Measurements from ENCODE around the gene KIF19.

KIF19 gene

GRCh38 chr17:74328487-74328886 lies 2.5 kb downstream of the KIF19 start:
- Mint-ChIP-seq H3K4me3 (no peak overlapping the region), H3K36me3 (no peaks in the 10 kb centered on the region), H3K27me3 (peaks cover 4% of the 10 kb centered on the region), H3K27ac (no peak overlapping the region), H3K9me3 (no peaks in the 10 kb centered on the region), H3K4me1 (peaks cover 21% of the 10 kb centered on the region)

- peak overlapping the region; percentile 48 for H3K27ac Mint-ChIP-seq
- peak overlapping the region; percentile 30 for H3K4me3 Mint-ChIP-seq
- H3K27me3 Mint-ChIP-seq, result peaks cover 4% of the 10 kb centered on the region
- no peaks in the 10 kb centered on the region for H3K9me3 Mint-ChIP-seq
- H3K36me3 Mint-ChIP-seq, result no peaks in the 10 kb centered on the region
- H3K4me1 Mint-ChIP-seq, result peaks cover 21% of the 10 kb centered on the region
Measured at GRCh38 chr17:74329378-74329777, 3.4 kb downstream of the KIF19 start.

GRCh38 chr17:74330446-74330845 lies 4.4 kb downstream of the KIF19 start:
- no peak overlapping the region for H3K4me3 Mint-ChIP-seq
- H3K4me1 Mint-ChIP-seq, result peaks cover 21% of the 10 kb centered on the region
- H3K27me3 Mint-ChIP-seq, result peaks cover 4% of the 10 kb centered on the region
- H3K36me3 Mint-ChIP-seq, result no peaks in the 10 kb centered on the region
- H3K27ac Mint-ChIP-seq, result no peak overlapping the region
- H3K9me3 Mint-ChIP-seq, result no peaks in the 10 kb centered on the region

- no peak overlapping the region for H3K27ac Mint-ChIP-seq
- H3K9me3 Mint-ChIP-seq, result no peaks in the 10 kb centered on the region
- H3K4me3 Mint-ChIP-seq, result no peak overlapping the region
- peaks cover 13% of the 10 kb centered on the region for H3K4me1 Mint-ChIP-seq
- H3K27me3 Mint-ChIP-seq, result peaks cover 4% of the 10 kb centered on the region
- no peaks in the 10 kb centered on the region for H3K36me3 Mint-ChIP-seq
Measured at GRCh38 chr17:74332017-74332650, 6.1 kb downstream of the KIF19 start.

GRCh38 chr17:74332763-74333283 lies 6.8 kb downstream of the KIF19 start:
- Mint-ChIP-seq H3K27ac (no peak overlapping the region), H3K4me1 (peaks cover 13% of the 10 kb centered on the region), H3K9me3 (no peaks in the 10 kb centered on the region), H3K4me3 (no peak overlapping the region), H3K36me3 (no peaks in the 10 kb centered on the region), H3K27me3 (peaks cover 4% of the 10 kb centered on the region)

- H3K36me3 Mint-ChIP-seq, result no peaks in the 10 kb centered on the region
- no peak overlapping the region for H3K27ac Mint-ChIP-seq
- peaks cover 2% of the 10 kb centered on the region for H3K4me1 Mint-ChIP-seq
- H3K9me3 Mint-ChIP-seq, result no peaks in the 10 kb centered on the region
- H3K4me3 Mint-ChIP-seq, result no peak overlapping the region
- peaks cover under 1% of the 10 kb centered on the region for H3K27me3 Mint-ChIP-seq
Measured at GRCh38 chr17:74334393-74335039, 8.5 kb downstream of the KIF19 start.

GRCh38 chr17:74335529-74336062 lies 9.6 kb downstream of the KIF19 start:
- no peaks in the 10 kb centered on the region for H3K4me1 Mint-ChIP-seq
- no peaks in the 10 kb centered on the region for H3K27me3 Mint-ChIP-seq
- no peak overlapping the region for H3K4me3 Mint-ChIP-seq
- H3K9me3 Mint-ChIP-seq, result no peaks in the 10 kb centered on the region
- no peak overlapping the region for H3K27ac Mint-ChIP-seq
- no peaks in the 10 kb centered on the region for H3K36me3 Mint-ChIP-seq

GRCh38 chr17:74336307-74336706 lies 10.3 kb downstream of the KIF19 start:
- H3K27me3 Mint-ChIP-seq, result no peaks in the 10 kb centered on the region
- no peak overlapping the region for H3K4me3 Mint-ChIP-seq
- H3K9me3 Mint-ChIP-seq, result no peaks in the 10 kb centered on the region
- no peaks in the 10 kb centered on the region for H3K4me1 Mint-ChIP-seq
- no peak overlapping the region for H3K27ac Mint-ChIP-seq
- no peaks in the 10 kb centered on the region for H3K36me3 Mint-ChIP-seq

GRCh38 chr17:74337834-74338500 lies 11.9 kb downstream of the KIF19 start:
- no peaks in the 10 kb centered on the region for H3K9me3 Mint-ChIP-seq

GRCh38 chr17:74339537-74340195 lies 13.6 kb downstream of the KIF19 start:
- Mint-ChIP-seq H3K4me3 (no peak overlapping the region), H3K9me3 (no peaks in the 10 kb centered on the region), H3K4me1 (no peaks in the 10 kb centered on the region), H3K36me3 (no peaks in the 10 kb centered on the region), H3K27me3 (no peaks in the 10 kb centered on the region), H3K27ac (no peak overlapping the region)

More at GRCh38 chr17:74337834-74338500, 11.9 kb downstream of the KIF19 start:
- Mint-ChIP-seq H3K36me3 (no peaks in the 10 kb centered on the region), H3K27ac (no peak overlapping the region), H3K4me1 (no peaks in the 10 kb centered on the region), H3K4me3 (no peak overlapping the region), H3K27me3 (no peaks in the 10 kb centered on the region)

- no peaks in the 10 kb centered on the region for H3K4me1 Mint-ChIP-seq
- no peak overlapping the region for H3K4me3 Mint-ChIP-seq
- H3K36me3 Mint-ChIP-seq, result no peaks in the 10 kb centered on the region
- no peak overlapping the region for H3K27ac Mint-ChIP-seq
- H3K27me3 Mint-ChIP-seq, result no peaks in the 10 kb centered on the region
- H3K9me3 Mint-ChIP-seq, result no peaks in the 10 kb centered on the region
Measured at GRCh38 chr17:74340470-74341023, 14.5 kb downstream of the KIF19 start.

GRCh38 chr17:74342224-74342623 lies 16.2 kb downstream of the KIF19 start:
- no peaks in the 10 kb centered on the region for H3K9me3 Mint-ChIP-seq
- H3K36me3 Mint-ChIP-seq, result no peaks in the 10 kb centered on the region
- H3K27ac Mint-ChIP-seq, result no peak overlapping the region

GRCh38 chr17:74343121-74343520 lies 17.1 kb downstream of the KIF19 start:
- Mint-ChIP-seq H3K27me3 (no peaks in the 10 kb centered on the region), H3K4me1 (no peaks in the 10 kb centered on the region), H3K9me3 (no peaks in the 10 kb centered on the region), H3K27ac (no peak overlapping the region), H3K36me3 (no peaks in the 10 kb centered on the region), H3K4me3 (no peak overlapping the region)

More at GRCh38 chr17:74342224-74342623, 16.2 kb downstream of the KIF19 start:
- no peaks in the 10 kb centered on the region for H3K4me1 Mint-ChIP-seq
- no peak overlapping the region for H3K4me3 Mint-ChIP-seq
- no peaks in the 10 kb centered on the region for H3K27me3 Mint-ChIP-seq

GRCh38 chr17:74343526-74344284 lies 17.7 kb downstream of the KIF19 start:
- H3K27ac Mint-ChIP-seq, result no peak overlapping the region
- H3K4me1 Mint-ChIP-seq, result no peaks in the 10 kb centered on the region
- no peaks in the 10 kb centered on the region for H3K27me3 Mint-ChIP-seq
- no peaks in the 10 kb centered on the region for H3K36me3 Mint-ChIP-seq
- no peaks in the 10 kb centered on the region for H3K9me3 Mint-ChIP-seq
- H3K4me3 Mint-ChIP-seq, result no peak overlapping the region

GRCh38 chr17:74344658-74345057 lies 18.6 kb downstream of the KIF19 start:
- Mint-ChIP-seq H3K36me3 (no peaks in the 10 kb centered on the region), H3K27ac (no peak overlapping the region), H3K9me3 (no peaks in the 10 kb centered on the region), H3K27me3 (no peaks in the 10 kb centered on the region), H3K4me1 (no peaks in the 10 kb centered on the region), H3K4me3 (no peak overlapping the region)
